HUES64 (cell line): ENCODE results near the gene COTL1.

Source experiments
- H3K27ac ChIP-seq: 2 replicates; pipeline ENCODE4 v1.7.0; 2013; ENCODE audit warnings: low read depth, low read length, inconsistent platforms
- H3K27me3 ChIP-seq: 2 replicates; pipeline ENCODE4 v1.6.1; 2013; ENCODE audit warnings: mild to moderate bottlenecking, low read length; ENCODE audit not compliant: insufficient read depth
- H3K36me3 ChIP-seq: 2 replicates; pipeline ENCODE4 v1.6.1; 2013; ENCODE audit warnings: mild to moderate bottlenecking, low read length; ENCODE audit not compliant: insufficient read depth
- H3K4me1 ChIP-seq: 2 replicates; pipeline ENCODE4 v1.6.1; 2013; ENCODE audit warnings: mild to moderate bottlenecking, low read length, moderate library complexity; ENCODE audit not compliant: insufficient read depth
- H3K4me3 ChIP-seq: 2 replicates; pipeline ENCODE4 v1.5.1; 2013; ENCODE audit warnings: mild to moderate bottlenecking, low read length, moderate library complexity
- H3K9ac ChIP-seq: 2 replicates; pipeline ENCODE4 v1.6.1; 2013; ENCODE audit warnings: mild to moderate bottlenecking, low read depth, low read length
- H3K9me3 ChIP-seq: 2 replicates; pipeline ENCODE4 v1.6.1; 2013; ENCODE audit warnings: low read depth, low read length; ENCODE audit not compliant: insufficient read depth
- WGBS: fragments of 150-250, 120-280 bp; methylation state at CpG from one replicate; pipeline ENCODE4 v1.1.7; 2013; ENCODE audit warnings: missing lambda C conversion rate; 5-methylcytosine and 5-hydroxymethylcytosine counted together

The COTL1 gene

GRCh38 chr16:84548508-84548907 is 69.4 kb downstream of the COTL1 start:
- H3K4me3 ChIP-seq, result no peak overlapping the region
- WGBS, result 80% methylated on average over 8 of the region's 8 CpGs

GRCh38 chr16:84547546-84548061 is 70.3 kb downstream of the COTL1 start:
- WGBS, result 54% methylated on average over 12 of the region's 12 CpGs
- Histone ChIP-seq H3K9me3 (no peaks in the 10 kb centered on the region), H3K4me3 (no peak overlapping the region), H3K4me1 (peaks cover 16% of the 10 kb centered on the region), H3K36me3 (no peaks in the 10 kb centered on the region), H3K9ac (no peak overlapping the region), H3K27me3 (no peaks in the 10 kb centered on the region), H3K27ac (no peak overlapping the region; the same call in 1 of the 2 replicates)

More at GRCh38 chr16:84548508-84548907, 69.4 kb downstream of the COTL1 start:
- Histone ChIP-seq H3K27me3 (no peaks in the 10 kb centered on the region), H3K9me3 (no peaks in the 10 kb centered on the region), H3K9ac (no peak overlapping the region), H3K36me3 (no peaks in the 10 kb centered on the region), H3K27ac (no peak overlapping the region), H3K4me1 (peaks cover 16% of the 10 kb centered on the region)

GRCh38 chr16:84546669-84547545 is 71.0 kb downstream of the COTL1 start:
- H3K4me1 ChIP-seq, result peaks cover 16% of the 10 kb centered on the region
- H3K9ac ChIP-seq, result no peak overlapping the region
- no peaks in the 10 kb centered on the region for H3K9me3 ChIP-seq
- H3K27me3 ChIP-seq, result no peaks in the 10 kb centered on the region
- H3K36me3 ChIP-seq, result no peaks in the 10 kb centered on the region
- no peak overlapping the region; the same call in 1 of the 2 replicates for H3K27ac ChIP-seq
- H3K4me3 ChIP-seq, result no peak overlapping the region
- WGBS, result 70% methylated on average over 22 of the region's 22 CpGs

GRCh38 chr16:84545114-84545737 is 72.7 kb downstream of the COTL1 start:
- Histone ChIP-seq H3K4me3 (no peak overlapping the region), H3K9me3 (no peaks in the 10 kb centered on the region), H3K4me1 (peaks cover 16% of the 10 kb centered on the region), H3K27ac (no peak overlapping the region), H3K9ac (no peak overlapping the region), H3K36me3 (no peaks in the 10 kb centered on the region), H3K27me3 (no peaks in the 10 kb centered on the region)
- 82% methylated on average over 12 of the region's 12 CpGs for WGBS

GRCh38 chr16:84544031-84544773 is 73.7 kb downstream of the COTL1 start:
- H3K27ac ChIP-seq, result no peak overlapping the region
- no peaks in the 10 kb centered on the region for H3K9me3 ChIP-seq
- WGBS, result 90% methylated on average over 25 of the region's 25 CpGs
- no peaks in the 10 kb centered on the region for H3K36me3 ChIP-seq
- no peak overlapping the region for H3K4me3 ChIP-seq
- H3K4me1 ChIP-seq, result peaks cover 13% of the 10 kb centered on the region
- H3K27me3 ChIP-seq, result no peaks in the 10 kb centered on the region
- no peak overlapping the region for H3K9ac ChIP-seq

- peaks cover 6% of the 10 kb centered on the region for H3K4me1 ChIP-seq
- no peak overlapping the region for H3K9ac ChIP-seq
- H3K4me3 ChIP-seq, result no peak overlapping the region
- WGBS, result 88% methylated on average over 2 of the region's 2 CpGs
- H3K27ac ChIP-seq, result no peak overlapping the region
- no peaks in the 10 kb centered on the region for H3K27me3 ChIP-seq
- no peaks in the 10 kb centered on the region for H3K36me3 ChIP-seq
- no peaks in the 10 kb centered on the region for H3K9me3 ChIP-seq
These were observed 74.6 kb downstream of the COTL1 start for GRCh38 chr16:84543253-84543652.

- no peak overlapping the region for H3K4me3 ChIP-seq
These were observed 75.7 kb downstream of the COTL1 start for GRCh38 chr16:84541999-84542817.

GRCh38 chr16:84540194-84540593 is 77.7 kb downstream of the COTL1 start:
- Histone ChIP-seq H3K36me3 (no peaks in the 10 kb centered on the region), H3K27ac (no peak overlapping the region), H3K4me3 (no peak overlapping the region), H3K9ac (no peak overlapping the region), H3K27me3 (no peaks in the 10 kb centered on the region), H3K9me3 (no peaks in the 10 kb centered on the region), H3K4me1 (peaks cover 14% of the 10 kb centered on the region)
- 95% methylated on average over 4 of the region's 4 CpGs for WGBS

More at GRCh38 chr16:84541999-84542817, 75.7 kb downstream of the COTL1 start:
- Histone ChIP-seq H3K9me3 (no peaks in the 10 kb centered on the region), H3K36me3 (no peaks in the 10 kb centered on the region), H3K9ac (no peak overlapping the region), H3K27me3 (no peaks in the 10 kb centered on the region), H3K4me1 (peaks cover 1% of the 10 kb centered on the region), H3K27ac (no peak overlapping the region)
- WGBS, result 96% methylated on average over 7 of the region's 7 CpGs

- Histone ChIP-seq H3K9me3 (no peaks in the 10 kb centered on the region), H3K4me1 (peaks cover 26% of the 10 kb centered on the region), H3K27me3 (no peaks in the 10 kb centered on the region), H3K27ac (no peak overlapping the region), H3K4me3 (no peak overlapping the region), H3K9ac (no peak overlapping the region), H3K36me3 (no peaks in the 10 kb centered on the region)
- WGBS, result 94% methylated on average over 6 of the region's 6 CpGs
These were observed 79.5 kb downstream of the COTL1 start for GRCh38 chr16:84538222-84538840.

GRCh38 chr16:84537491-84538151 is 80.3 kb downstream of the COTL1 start:
- Histone ChIP-seq H3K36me3 (no peaks in the 10 kb centered on the region), H3K9ac (no peak overlapping the region), H3K9me3 (no peaks in the 10 kb centered on the region), H3K4me3 (no peak overlapping the region), H3K27ac (no peak overlapping the region), H3K27me3 (no peaks in the 10 kb centered on the region), H3K4me1 (peaks cover 32% of the 10 kb centered on the region)
- whole genome bisulfite sequencing, result 91% methylated on average over 11 of the region's 11 CpGs
